HepG2 (cell line): Measurements from ENCODE around the gene CGREF1. TPM values are rescaled to one million over a fixed set of nuclear protein-coding genes. Genes with fewer than 3 reads are reported as not detected.
A peak's percentile ranks its signal among the peaks of the same experiment; 100 is the strongest.

Experiments used
- ADNP ChIP-seq: sonication (generic); formaldehyde crosslinking; IDR thresholded peaks from 2 replicates; pipeline ENCODE4 v1.4.0; 2020; ENCODE audit warnings: missing genetic modification reagents
- BRCA1 ChIP-seq: sonication (generic); formaldehyde crosslinking; IDR thresholded peaks from 2 replicates; pipeline ENCODE4 v1.4.0; 2020; ENCODE audit warnings: missing genetic modification reagents
- CAMTA2 ChIP-seq: sonication (generic); formaldehyde crosslinking; IDR thresholded peaks from 2 replicates; pipeline ENCODE4 v1.4.0; 2020; ENCODE audit warnings: mild to moderate bottlenecking, missing genetic modification reagents, borderline replicate concordance
- CCDC6 ChIP-seq: sonication (generic); formaldehyde crosslinking; IDR thresholded peaks from 2 replicates; pipeline ENCODE4 v1.8.1; 2022; ENCODE audit warnings: mild to moderate bottlenecking, missing genetic modification reagents, moderate library complexity
- FLYWCH1 ChIP-seq: sonication (generic); formaldehyde crosslinking; IDR thresholded peaks from 2 replicates; pipeline ENCODE4 v1.8.1; 2023; ENCODE audit warnings: mild to moderate bottlenecking, missing genetic modification reagents
- HMG20B ChIP-seq: conservative IDR thresholded peaks from 2 replicates; pipeline ENCODE4 v1.6.1; 2016; ENCODE audit warnings: missing genetic modification reagents, missing compliant biosample characterization
- KAT7 ChIP-seq: IDR thresholded peaks from 2 replicates; pipeline ENCODE4 v1.6.1; 2018; ENCODE audit warnings: borderline replicate concordance, missing compliant biosample characterization
- NCOA1 ChIP-seq: sonication (generic); formaldehyde crosslinking; IDR thresholded peaks from 2 replicates; pipeline ENCODE4 v1.9.0; 2021; ENCODE audit warnings: missing genetic modification reagents
- NFKBIZ ChIP-seq: IDR thresholded peaks from 2 replicates; pipeline ENCODE4 v1.6.1; 2018; ENCODE audit warnings: missing genetic modification reagents, missing compliant biosample characterization
- POLR2G ChIP-seq: fragments of 200-400 bp; formaldehyde crosslinking; IDR thresholded peaks from 2 replicates; pipeline ENCODE4 v1.6.1; 2018; ENCODE audit warnings: mild to moderate bottlenecking, low read depth, low read length, moderate library complexity
- RCOR2 ChIP-seq: IDR thresholded peaks from 2 replicates; pipeline ENCODE4 v1.6.1; 2016; ENCODE audit warnings: missing biosample characterization, missing genetic modification reagents
- SMARCE1 ChIP-seq: fragments of 450-650 bp; IDR thresholded peaks from 2 replicates; pipeline ENCODE4 v1.6.1; 2017; ENCODE audit warnings: borderline replicate concordance
- SNAPC2 ChIP-seq: sonication (generic); formaldehyde crosslinking; IDR thresholded peaks from 2 replicates; pipeline ENCODE4 v1.8.1; 2022; ENCODE audit warnings: mild to moderate bottlenecking, missing genetic modification reagents
- SP1 ChIP-seq, 2 experiments: fragments of 450-650 bp in 1 of 2; sonication (generic) in 1 of 2; formaldehyde crosslinking in 1 of 2; IDR thresholded peaks; 2 replicates each; pipeline versions ENCODE4 v1.4.0 to v1.6.1; 2016 to 2020; ENCODE audit warnings: missing genetic modification reagents in 1 of 2
- SP2 ChIP-seq: sonication (generic); formaldehyde crosslinking; IDR thresholded peaks from 2 replicates; pipeline ENCODE4 v1.5.1; 2020; ENCODE audit warnings: mild to moderate bottlenecking, missing genetic modification reagents
- WIZ ChIP-seq: sonication (generic); formaldehyde crosslinking; IDR thresholded peaks from 2 replicates; pipeline ENCODE4 v1.5.1; 2020; ENCODE audit warnings: mild to moderate bottlenecking, missing genetic modification reagents
- YEATS2 ChIP-seq: sonication (generic); formaldehyde crosslinking; IDR thresholded peaks from 2 replicates; pipeline ENCODE4 v1.4.0; 2020; ENCODE audit warnings: missing genetic modification reagents, borderline replicate concordance
- ZBTB42 ChIP-seq: sonication (generic); formaldehyde crosslinking; IDR thresholded peaks from 2 replicates; pipeline ENCODE4 v1.5.0; 2020; ENCODE audit warnings: mild to moderate bottlenecking, missing genetic modification reagents
- ZBTB7B ChIP-seq: sonication (generic); formaldehyde crosslinking; IDR thresholded peaks from 2 replicates; pipeline ENCODE4 v1.4.0; 2020; ENCODE audit warnings: missing genetic modification reagents
- ZFP62 ChIP-seq: sonication (generic); formaldehyde crosslinking; IDR thresholded peaks from 2 replicates; pipeline ENCODE4 v1.4.0; 2020; ENCODE audit warnings: missing genetic modification reagents
- ZNF10 ChIP-seq: sonication (generic); formaldehyde crosslinking; IDR thresholded peaks from 2 replicates; pipeline ENCODE4 v1.4.0; 2020; ENCODE audit warnings: mild to moderate bottlenecking, low read depth, missing genetic modification reagents, borderline replicate concordance
- ZNF143 ChIP-seq: sonication (generic); formaldehyde crosslinking; IDR thresholded peaks from 2 replicates; pipeline ENCODE4 v1.4.0; 2020; ENCODE audit warnings: missing genetic modification reagents
- ZNF232 ChIP-seq: sonication (generic); formaldehyde crosslinking; IDR thresholded peaks from 2 replicates; pipeline ENCODE4 v1.4.0; 2020; ENCODE audit warnings: missing genetic modification reagents, borderline replicate concordance
- ZNF432 ChIP-seq: sonication (generic); formaldehyde crosslinking; IDR thresholded peaks from 2 replicates; pipeline ENCODE4 v1.5.0; 2020; ENCODE audit warnings: missing genetic modification reagents, mild to moderate bottlenecking, borderline replicate concordance
- ZNF644 ChIP-seq: IDR thresholded peaks from 2 replicates; pipeline ENCODE4 v1.6.1; 2016; ENCODE audit warnings: low read depth
- ZNF740 ChIP-seq: sonication (generic); formaldehyde crosslinking; IDR thresholded peaks from 2 replicates; pipeline ENCODE4 v1.4.0; 2020; ENCODE audit warnings: missing genetic modification reagents
- ZNF772 ChIP-seq: sonication (generic); formaldehyde crosslinking; IDR thresholded peaks from 2 replicates; pipeline ENCODE4 v1.5.0; 2020; ENCODE audit warnings: mild to moderate bottlenecking, missing genetic modification reagents
- polyA plus RNA-seq, 8 experiments: library from polyadenylated mRNA; depleted of rRNA in 3 of 8; stranded (reverse) in 7 of 8; unstranded in 1 of 8; fragments of >200 nt; fragmentation: Illumina TruSeq in 4 of 8; extraction: Trizol in 4 of 8; gene quantifications; 2 replicates each; pipeline versions ENCODE4 v1.2.1 to v1.2.3, GENCODE V29; 2011 to 2016; ENCODE audit warnings: low read depth in 4 of 8, missing spikeins in 1 of 8, mixed read lengths in 1 of 8; ENCODE audit not compliant: insufficient read depth in 1 of 8
- total RNA-seq, 5 experiments: library from RNA; depleted of rRNA; stranded (reverse); fragments of >200 nt; fragmentation: Illumina TruSeq; extraction: Trizol; gene quantifications; 2 replicates each; pipeline ENCODE4 v1.2.3, GENCODE V29; 2016; ENCODE audit warnings: low read depth in 1 of 5
- TF ChIP-seq, protein P1 (sequence below): sonication (generic); formaldehyde crosslinking; IDR thresholded peaks from 2 replicates; pipeline ENCODE4 v1.9.0; 2021; ENCODE audit warnings: missing genetic modification reagents, mild to moderate bottlenecking, borderline replicate concordance
- TF ChIP-seq, protein P2 (sequence below): sonication (generic); formaldehyde crosslinking; IDR thresholded peaks from 2 replicates; pipeline ENCODE4 v1.5.1; 2020; ENCODE audit warnings: missing genetic modification reagents, mild to moderate bottlenecking, borderline replicate concordance

The CGREF1 gene
- total and polyA plus RNA-seq, 2 of the 13 experiments (the other 11 are each of a cell fraction or from before 2014, with no cell fraction given), result 13.9 to 23.4 TPM

- TF ChIP-seq ZNF772 (no peak; the same call in 1 of the 2 replicates), SP2 (peak; percentile 74), CAMTA2 (peak; percentile 28; the same call in 1 of the 2 replicates), ZFP62 (no peak), FLYWCH1 (CRISPR knock-in tag) (peak; percentile 85; the same call in 1 of the 2 replicates), ZNF10 (CRISPR knock-in tag) (no peak), HMG20B (CRISPR knock-in tag) (no peak), CCDC6 (CRISPR knock-in tag) (peak; percentile 89; the same call in 1 of the 2 replicates), RCOR2 (CRISPR knock-in tag) (peak; percentile 71; the same call in 1 of the 2 replicates), ZNF432 (no peak), ZNF740 (0 out of 2 replicates have a peak, but pooled peaks have one; percentile 25), SNAPC2 (CRISPR knock-in tag) (peak; percentile 50; the same call in 1 of the 2 replicates), BRCA1 (CRISPR knock-in tag) (no peak), ZBTB42 (no peak), WIZ (no peak), SP1 (IDR thresholded peaks at IDR 0.05) (no peak), SP1 (CRISPR knock-in tag; IDR thresholded peaks at IDR 0.05) (peak; percentile 89), NCOA1 (CRISPR knock-in tag) (no peak), POLR2G (peak; percentile 77), YEATS2 (CRISPR knock-in tag) (peak; percentile 89), NFKBIZ (CRISPR knock-in tag) (peak; percentile 47; the same call in 1 of the 2 replicates), ZNF644 (CRISPR knock-in tag) (no peak), ADNP (CRISPR knock-in tag) (no peak), ZNF143 (peak; percentile 65; the same call in 1 of the 2 replicates), ZNF232 (CRISPR knock-in tag) (no peak; the same call in 1 of the 2 replicates), KAT7 (CRISPR knock-in tag) (peak; percentile 92; the same call in 1 of the 2 replicates), ZBTB7B (CRISPR knock-in tag) (peak; percentile 72; the same call in 1 of the 2 replicates), SMARCE1 (no peak)
- TF ChIP-seq, protein P1, sequence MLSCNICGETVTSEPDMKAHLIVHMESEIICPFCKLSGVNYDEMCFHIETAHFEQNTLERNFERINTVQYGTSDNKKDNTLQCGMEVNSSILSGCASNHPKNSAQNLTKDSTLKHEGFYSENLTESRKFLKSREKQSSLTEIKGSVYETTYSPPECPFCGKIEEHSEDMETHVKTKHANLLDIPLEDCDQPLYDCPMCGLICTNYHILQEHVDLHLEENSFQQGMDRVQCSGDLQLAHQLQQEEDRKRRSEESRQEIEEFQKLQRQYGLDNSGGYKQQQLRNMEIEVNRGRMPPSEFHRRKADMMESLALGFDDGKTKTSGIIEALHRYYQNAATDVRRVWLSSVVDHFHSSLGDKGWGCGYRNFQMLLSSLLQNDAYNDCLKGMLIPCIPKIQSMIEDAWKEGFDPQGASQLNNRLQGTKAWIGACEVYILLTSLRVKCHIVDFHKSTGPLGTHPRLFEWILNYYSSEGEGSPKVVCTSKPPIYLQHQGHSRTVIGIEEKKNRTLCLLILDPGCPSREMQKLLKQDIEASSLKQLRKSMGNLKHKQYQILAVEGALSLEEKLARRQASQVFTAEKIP (CRISPR knock-in tag), result no peak
- TF ChIP-seq, protein P2, sequence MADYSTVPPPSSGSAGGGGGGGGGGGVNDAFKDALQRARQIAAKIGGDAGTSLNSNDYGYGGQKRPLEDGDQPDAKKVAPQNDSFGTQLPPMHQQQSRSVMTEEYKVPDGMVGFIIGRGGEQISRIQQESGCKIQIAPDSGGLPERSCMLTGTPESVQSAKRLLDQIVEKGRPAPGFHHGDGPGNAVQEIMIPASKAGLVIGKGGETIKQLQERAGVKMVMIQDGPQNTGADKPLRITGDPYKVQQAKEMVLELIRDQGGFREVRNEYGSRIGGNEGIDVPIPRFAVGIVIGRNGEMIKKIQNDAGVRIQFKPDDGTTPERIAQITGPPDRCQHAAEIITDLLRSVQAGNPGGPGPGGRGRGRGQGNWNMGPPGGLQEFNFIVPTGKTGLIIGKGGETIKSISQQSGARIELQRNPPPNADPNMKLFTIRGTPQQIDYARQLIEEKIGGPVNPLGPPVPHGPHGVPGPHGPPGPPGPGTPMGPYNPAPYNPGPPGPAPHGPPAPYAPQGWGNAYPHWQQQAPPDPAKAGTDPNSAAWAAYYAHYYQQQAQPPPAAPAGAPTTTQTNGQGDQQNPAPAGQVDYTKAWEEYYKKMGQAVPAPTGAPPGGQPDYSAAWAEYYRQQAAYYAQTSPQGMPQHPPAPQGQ (CRISPR knock-in tag), result 0 out of 2 replicates have a peak, but pooled peaks have one; percentile 24
These were observed 32.7 kb downstream of the CGREF1 start (continued) for GRCh38 chr2:27086090-27086723.
